ENCODE measurements around the gene SHC3. TPM values are rescaled to one million over a fixed set of nuclear protein-coding genes. Genes with fewer than 3 reads are reported as not detected.

Gene SHC3
- total and polyA plus RNA-seq, 2 of the 4 experiments (the other 2 are of a cell fraction) = 4.5 to 13.3 TPM

DNA sequence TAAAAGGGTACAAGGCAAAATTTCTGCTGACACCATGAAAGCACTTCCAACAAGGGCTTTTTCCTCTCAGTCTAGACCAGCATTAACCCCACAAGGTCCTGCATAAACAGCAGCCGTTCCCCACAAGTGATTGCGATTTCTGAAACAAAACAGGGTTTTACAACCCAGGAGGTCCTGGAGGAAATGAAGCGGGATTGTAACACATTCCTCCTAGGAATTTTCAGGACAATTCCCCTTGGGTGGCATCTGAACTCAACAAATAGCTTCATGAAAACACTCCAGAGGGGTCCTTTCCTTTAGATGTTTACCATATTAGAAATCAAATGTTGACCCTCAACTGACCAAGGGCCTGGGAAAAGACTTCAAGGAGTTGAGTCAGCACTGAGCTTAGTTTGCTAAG, 36.7 kb upstream of the SHC3 start:
- H3K4ac ChIP-seq (ENCODE audit: low read depth, low read length) = no peak overlapping the region
- no peak overlapping the region for H3K23ac ChIP-seq (ENCODE audit: low read depth, low read length)
- intact Hi-C loops (cut with micrococcal nuclease) = loop anchor here (5.0 kb wide), 1 partner anchor 33 kb away; no protein-coding TSS in a partner anchor
- H3K9ac ChIP-seq (ENCODE audit: low read depth, low read length) = no peak overlapping the region
- no peak overlapping the region for H2BK5ac ChIP-seq (ENCODE audit: low read depth, low read length, poor library complexity, severe bottlenecking)
- H2BK20ac ChIP-seq (ENCODE audit: low read depth, low read length) = no peak overlapping the region
- H4K5ac ChIP-seq (ENCODE audit: low read depth, low read length) = no peak overlapping the region
- no peak overlapping the region for H2BK120ac ChIP-seq (ENCODE audit: low read depth, low read length)
- no peak overlapping the region for H2AFZ ChIP-seq (replicated peaks; ENCODE audit: low read length, poor library complexity)
- H3K36me3 ChIP-seq (ENCODE audit: control insufficient read depth, insufficient read depth, low read length) = no peaks in the 10 kb centered on the region
- DNase-seq = no peak
- peaks cover 3% of the 10 kb centered on the region; the same call in 1 of the 2 replicates for H3K4me1 ChIP-seq (ENCODE audit: control insufficient read depth, insufficient read depth, low read length)
- H3K9me3 ChIP-seq (ENCODE audit: control insufficient read depth, insufficient read depth, low read length) = peaks cover 3% of the 10 kb centered on the region
- H3K14ac ChIP-seq (replicated peaks; ENCODE audit: low read depth, low read length) = no peak overlapping the region
- CTCF ChIA-PET = no interaction called here
- no peak overlapping the region for H3K4me3 ChIP-seq (ENCODE audit: insufficient read depth, low read depth, low read length)
- TF ChIP-seq RCOR1 (IDR thresholded peaks at IDR 0.05; ENCODE audit: insufficient replicate concordance, low read length) (no peak), CEBPB (IDR thresholded peaks at IDR 0.05; ENCODE audit: low read depth, low read length) (no peak), NFE2L2 (IDR thresholded peaks at IDR 0.05; ENCODE audit: low read depth, low read length) (no peak), SMC3 (IDR thresholded peaks at IDR 0.05; ENCODE audit: low read depth, low read length) (no peak), CHD1 (IDR thresholded peaks at IDR 0.05; ENCODE audit: low read depth, low read length) (no peak), FOS (IDR thresholded peaks at IDR 0.05; ENCODE audit: low read depth, low read length) (no peak)
- no peak overlapping the region for H2BK15ac ChIP-seq (ENCODE audit: low read depth, low read length)
- no TSS peak for BruUV-seq (replicated peaks)
- H4K8ac ChIP-seq (ENCODE audit: low read depth in 2 of 2, low read length in 2 of 2) = no peak overlapping the region
- no peak overlapping the region for H4K91ac ChIP-seq (ENCODE audit: insufficient read depth, low read depth, low read length)
- H2AK5ac ChIP-seq (ENCODE audit: low read depth, low read length) = no peak overlapping the region
- H2AK9ac ChIP-seq (replicated peaks; ENCODE audit: low read depth, low read length, poor library complexity) = no peak overlapping the region
- in situ Hi-C loops (cut with MboI; ENCODE audit: low sequenced_read_pairs) = no loop called here
- H3K27ac ChIP-seq (ENCODE audit: insufficient read depth, low read length) = no peak overlapping the region
- H3K9me1 ChIP-seq (ENCODE audit: insufficient read depth, low read length) = no peaks in the 10 kb centered on the region
- no peaks in the 10 kb centered on the region for H4K20me1 ChIP-seq (ENCODE audit: insufficient read depth, low read length)
- ATAC-seq (ENCODE audit: low read depth) = no peak
- POLR2A ChIA-PET (ENCODE audit: unreplicated experiment) = no interaction called here
- dilution Hi-C loops (cut with HindIII; ENCODE audit: low sequenced_read_pairs, unreplicated experiment) = no loop called here
- WGBS, 2 experiments (ENCODE audit: extremely low coverage in 2 of 2, insufficient read length in 1 of 2) = 42% methylated on average over 2 of the region's 3 CpGs; no CpG with 5 or more reads in 1 of the 2 experiments
- H3K18ac ChIP-seq (ENCODE audit: low read depth, low read length) = no peak overlapping the region
- H3K4me2 ChIP-seq (ENCODE audit: low read depth, low read length) = no peak overlapping the region
- no peak overlapping the region for H3K56ac ChIP-seq (ENCODE audit: extremely low read depth, insufficient read depth, low read length)
- no peaks in the 10 kb centered on the region for H3K79me1 ChIP-seq (ENCODE audit: low read depth in 1 of 2, low read length in 2 of 2)
- peaks cover 2% of the 10 kb centered on the region for H3K27me3 ChIP-seq (ENCODE audit: control insufficient read depth, insufficient read depth, low read length)
